IMR-90 (cell line): ENCODE results near the gene NOBOX. TPM values are rescaled to one million over a fixed set of nuclear protein-coding genes. Genes with fewer than 3 reads are reported as not detected.

ENCODE experiments used
- ATAC-seq: fragments of 200-7000 bp; cut with Tn5 transposase; 2 replicates; pipeline ENCODE4 v1.9.1; 2020; ENCODE audit warnings: low read depth, mild to moderate bottlenecking, moderate library complexity
- BruUV-seq: library from RNA; stranded (reverse); fragments of 400-500 nt; replicated peaks from 2 replicates; lab custom pipeline; 2021; lab: Mats Ljungman, UMichigan
- CTCF ChIA-PET: fragments of 300-600 bp; formaldehyde crosslinking; extraction: SDS; loops from one replicate; lab custom pipeline; 2021; ENCODE audit warnings: antibody characterized with exemption; lab: Yijun Ruan, JAX
- POLR2A ChIA-PET: fragments of 300-600 bp; sonication (Branson Sonifier 250); formaldehyde crosslinking; loops from one replicate; lab custom pipeline; 2022; ENCODE audit warnings: antibody characterized with exemption; ENCODE audit not compliant: unreplicated experiment; lab: Charles Lee
- DNase-seq: peaks from one replicate; pipeline ENCODE4 v3.0.0; 2013
- H2AFZ ChIP-seq: replicated peaks from 2 replicates; pipeline ENCODE3; 2013; ENCODE audit warnings: low read length, mild to moderate bottlenecking; ENCODE audit not compliant: poor library complexity
- H2AK5ac ChIP-seq: 2 replicates; pipeline ENCODE4 v1.6.1; 2013; ENCODE audit warnings: low read depth, low read length, inconsistent platforms
- H2AK9ac ChIP-seq: replicated peaks from 2 replicates; pipeline ENCODE3; 2013; ENCODE audit warnings: mild to moderate bottlenecking, low read depth, low read length, moderate library complexity; ENCODE audit not compliant: poor library complexity
- H2BK120ac ChIP-seq: 2 replicates; pipeline ENCODE4 v1.6.1; 2013; ENCODE audit warnings: low read depth, low read length, inconsistent platforms
- H2BK15ac ChIP-seq: 3 replicates; pipeline ENCODE4 v1.6.1; 2013; ENCODE audit warnings: low read depth, low read length, inconsistent platforms
- H2BK20ac ChIP-seq: 2 replicates; pipeline ENCODE4 v1.6.1; 2013; ENCODE audit warnings: low read depth, mild to moderate bottlenecking, inconsistent platforms, low read length, moderate library complexity
- H2BK5ac ChIP-seq: 2 replicates; pipeline ENCODE4 v1.6.1; 2013; ENCODE audit warnings: mild to moderate bottlenecking, low read depth, low read length, inconsistent platforms; ENCODE audit not compliant: poor library complexity, severe bottlenecking
- H3K14ac ChIP-seq: replicated peaks from 2 replicates; pipeline ENCODE4 v1.6.1; 2013; ENCODE audit warnings: low read depth, low read length, inconsistent platforms
- H3K18ac ChIP-seq: 2 replicates; pipeline ENCODE4 v1.6.1; 2013; ENCODE audit warnings: low read depth, low read length, control low read depth
- H3K23ac ChIP-seq: 2 replicates; pipeline ENCODE4 v1.6.1; 2013; ENCODE audit warnings: low read depth, low read length, inconsistent platforms
- H3K27ac ChIP-seq: 2 replicates; pipeline ENCODE4 v1.5.1; 2013; ENCODE audit warnings: mild to moderate bottlenecking, control low read depth, low read length; ENCODE audit not compliant: insufficient read depth
- H3K27me3 ChIP-seq: 2 replicates; pipeline ENCODE4 v1.6.1; 2013; ENCODE audit warnings: low read length; ENCODE audit not compliant: control insufficient read depth, insufficient read depth
- H3K36me3 ChIP-seq: 2 replicates; pipeline ENCODE4 v1.6.1; 2013; ENCODE audit warnings: low read length, mixed read lengths; ENCODE audit not compliant: control insufficient read depth, insufficient read depth
- H3K4ac ChIP-seq: 2 replicates; pipeline ENCODE4 v1.6.1; 2013; ENCODE audit warnings: low read depth, low read length, inconsistent platforms
- H3K4me1 ChIP-seq: 2 replicates; pipeline ENCODE4 v1.6.1; 2013; ENCODE audit warnings: low read length, mixed read lengths; ENCODE audit not compliant: control insufficient read depth, insufficient read depth
- H3K4me2 ChIP-seq: 2 replicates; pipeline ENCODE4 v1.6.1; 2013; ENCODE audit warnings: low read depth, mild to moderate bottlenecking, control low read depth, low read length, moderate library complexity
- H3K4me3 ChIP-seq: 2 replicates; pipeline ENCODE4 v1.5.1; 2013; ENCODE audit warnings: low read depth, mild to moderate bottlenecking, control low read depth, low read length, moderate library complexity; ENCODE audit not compliant: insufficient read depth
- H3K56ac ChIP-seq: 2 replicates; pipeline ENCODE4 v1.6.1; 2013; ENCODE audit warnings: low read length, inconsistent platforms; ENCODE audit not compliant: insufficient read depth; ENCODE audit errors: extremely low read depth
- H3K79me1 ChIP-seq, 2 experiments: 2 replicates each; pipeline ENCODE4 v1.6.1; 2013; ENCODE audit warnings: low read length in 2 of 2, inconsistent platforms in 1 of 2, low read depth in 1 of 2
- H3K9ac ChIP-seq: 2 replicates; pipeline ENCODE4 v1.6.1; 2013; ENCODE audit warnings: low read depth, low read length, control low read depth
- H3K9me1 ChIP-seq: 2 replicates; pipeline ENCODE4 v1.6.1; 2013; ENCODE audit warnings: low read length, inconsistent platforms; ENCODE audit not compliant: insufficient read depth
- H3K9me3 ChIP-seq: 2 replicates; pipeline ENCODE4 v1.6.1; 2013; ENCODE audit warnings: low read length; ENCODE audit not compliant: control insufficient read depth, insufficient read depth
- H4K20me1 ChIP-seq: 2 replicates; pipeline ENCODE4 v1.6.1; 2013; ENCODE audit warnings: low read length, inconsistent platforms; ENCODE audit not compliant: insufficient read depth
- H4K5ac ChIP-seq: 2 replicates; pipeline ENCODE4 v1.6.1; 2013; ENCODE audit warnings: mild to moderate bottlenecking, low read depth, low read length, control low read depth
- H4K8ac ChIP-seq, 2 experiments: 2 replicates each; pipeline ENCODE4 v1.6.1; 2013; ENCODE audit warnings: low read depth in 2 of 2, low read length in 2 of 2, control low read depth in 1 of 2, inconsistent platforms in 1 of 2
- H4K91ac ChIP-seq: 2 replicates; pipeline ENCODE4 v1.6.1; 2013; ENCODE audit warnings: low read depth, low read length, inconsistent platforms; ENCODE audit not compliant: insufficient read depth
- CEBPB ChIP-seq: IDR thresholded peaks from 2 replicates; pipeline ENCODE4 v1.6.1; 2012; ENCODE audit warnings: low read depth, low read length, improper control_type of control experiment
- CTCF ChIP-seq: conservative IDR thresholded peaks from 2 replicates; pipeline ENCODE4 v1.5.1; 2012; ENCODE audit warnings: mild to moderate bottlenecking, low read depth, low read length, improper control_type of control experiment
- ELK1 ChIP-seq: fragments of 150-350 bp; IDR thresholded peaks from 2 replicates; pipeline ENCODE4 v1.6.1; 2016; ENCODE audit warnings: low read depth, mild to moderate bottlenecking, low read length, moderate library complexity, borderline replicate concordance
- MAZ ChIP-seq: IDR thresholded peaks from 2 replicates; pipeline ENCODE4 v1.6.1; 2012; ENCODE audit warnings: low read depth, mild to moderate bottlenecking, low read length, improper control_type of control experiment, moderate library complexity, borderline replicate concordance
- MXI1 ChIP-seq: IDR thresholded peaks from 2 replicates; pipeline ENCODE4 v1.6.1; 2012; ENCODE audit warnings: low read depth, mild to moderate bottlenecking, low read length, moderate library complexity, borderline replicate concordance
- NFE2L2 ChIP-seq: fragments of 150-350 bp; IDR thresholded peaks from 2 replicates; pipeline ENCODE4 v1.6.1; 2016; ENCODE audit warnings: low read depth, mild to moderate bottlenecking, low read length
- POLR2A ChIP-seq: IDR thresholded peaks from 2 replicates; pipeline ENCODE4 v1.6.1; 2012; ENCODE audit warnings: mild to moderate bottlenecking, low read depth, low read length
- RCOR1 ChIP-seq: IDR thresholded peaks from 2 replicates; pipeline ENCODE4 v1.6.1; 2012; ENCODE audit warnings: mild to moderate bottlenecking, low read length, improper control_type of control experiment; ENCODE audit not compliant: insufficient replicate concordance
- SMC3 ChIP-seq: fragments of 150-350 bp; IDR thresholded peaks from 2 replicates; pipeline ENCODE4 v1.6.1; 2016; ENCODE audit warnings: low read depth, mild to moderate bottlenecking, antibody characterized with exemption, low read length, moderate library complexity
- USF2 ChIP-seq: fragments of 150-350 bp; IDR thresholded peaks from 2 replicates; pipeline ENCODE4 v1.6.1; 2017; ENCODE audit warnings: mild to moderate bottlenecking, antibody characterized with exemption, low read length, low read depth
- dilution Hi-C: fragments of 300-500 bp; cut with HindIII; formaldehyde crosslinking; loops from one replicate; pipeline ENCODE4 v1.14.3; 2018; ENCODE audit warnings: low sequenced_read_pairs; ENCODE audit not compliant: unreplicated experiment
- in situ Hi-C: fragments of 300-500 bp; cut with MboI; formaldehyde crosslinking; loops from 3 replicates; pipeline ENCODE4 v1.14.3; 2019; ENCODE audit warnings: low sequenced_read_pairs, inconsistent platforms, mixed read lengths
- intact Hi-C: fragments of 100-400 bp; cut with micrococcal nuclease; formaldehyde crosslinking; loops from 2 replicates; pipeline ENCODE4 v1.10.0; 2022
- polyA plus RNA-seq, 3 experiments: library from polyadenylated mRNA; depleted of rRNA; stranded (reverse); fragments of >200 nt; gene quantifications; 2 replicates each; pipeline ENCODE4 v1.2.3, GENCODE V29; 2012; ENCODE audit warnings: low replicate concordance in 1 of 3
- total RNA-seq: library from RNA; depleted of rRNA; stranded (reverse); fragments of >200 nt; gene quantifications from 2 replicates; pipeline ENCODE4 v1.2.3, GENCODE V29; 2012

The NOBOX gene
- total and polyA plus RNA-seq, 2 of the 4 experiments (the other 2 are of a cell fraction), result not detected

GRCh38 chr7:144386741-144387140 is 16.8 kb downstream of the NOBOX start:
- no peak overlapping the region for H3K56ac ChIP-seq
- no peak overlapping the region for H2AFZ ChIP-seq
- no peak overlapping the region for H2BK5ac ChIP-seq
- H4K5ac ChIP-seq, result no peak overlapping the region
- H3K9ac ChIP-seq, result no peak overlapping the region
- H3K27me3 ChIP-seq, result no peaks in the 10 kb centered on the region
- ChIA-PET POLR2A (no interaction called here), CTCF (no interaction called here)
- TF ChIP-seq ELK1, result no peak
- TF ChIP-seq SMC3, result no peak
- no peak for TF ChIP-seq CEBPB
- TF ChIP-seq NFE2L2, result no peak
- TF ChIP-seq MXI1, result no peak
- TF ChIP-seq MAZ, result no peak
- TF ChIP-seq RCOR1, result no peak
- no peak for TF ChIP-seq USF2
- TF ChIP-seq CTCF, result no peak
- no peak for TF ChIP-seq POLR2A
- H3K27ac ChIP-seq, result no peak overlapping the region
- H2BK20ac ChIP-seq, result no peak overlapping the region
- H3K4ac ChIP-seq, result no peak overlapping the region
- H3K4me1 ChIP-seq, result no peaks in the 10 kb centered on the region
- no peak overlapping the region for H3K4me3 ChIP-seq
- no peak overlapping the region for H2AK5ac ChIP-seq
- no peak overlapping the region for H3K4me2 ChIP-seq
- no peaks in the 10 kb centered on the region for H3K9me1 ChIP-seq
- no peaks in the 10 kb centered on the region for H3K79me1 ChIP-seq
- dilution Hi-C loops, result no loop called here
- H3K18ac ChIP-seq, result no peak overlapping the region
- H2BK120ac ChIP-seq, result no peak overlapping the region
- in situ Hi-C loops, result loop anchor here (25.0 kb wide), 1 partner anchor 199 kb away; the partner anchor contains the start of genes ARHGEF35 and CTAGE4
- intact Hi-C loops, result no loop called here
- no peak overlapping the region for H4K91ac ChIP-seq
- no peak overlapping the region for H3K23ac ChIP-seq
- H3K36me3 ChIP-seq, result no peaks in the 10 kb centered on the region
- no peaks in the 10 kb centered on the region for H4K20me1 ChIP-seq
- H3K9me3 ChIP-seq, result no peaks in the 10 kb centered on the region
- ATAC-seq, result no peak; the same call in 1 of the 2 replicates
- H4K8ac ChIP-seq, result no peak overlapping the region
- no peak overlapping the region for H2BK15ac ChIP-seq
- no peak overlapping the region for H3K14ac ChIP-seq
- no TSS peak for BruUV-seq
- peak; percentile 13 for DNase-seq
- H2AK9ac ChIP-seq, result no peak overlapping the region
